IMR-90 (cell line): ENCODE results near the gene GRK5.

Experiments used
- BHLHE40 ChIP-seq: fragments of 150-350 bp; IDR thresholded peaks from 2 replicates; pipeline ENCODE4 v1.6.1; 2016; ENCODE audit warnings: mild to moderate bottlenecking, low read depth, low read length
- CEBPB ChIP-seq: IDR thresholded peaks from 2 replicates; pipeline ENCODE4 v1.6.1; 2012; ENCODE audit warnings: low read depth, low read length, improper control_type of control experiment
- CTCF ChIP-seq: conservative IDR thresholded peaks from 2 replicates; pipeline ENCODE4 v1.5.1; 2012; ENCODE audit warnings: mild to moderate bottlenecking, low read depth, low read length, improper control_type of control experiment
- ELK1 ChIP-seq: fragments of 150-350 bp; IDR thresholded peaks from 2 replicates; pipeline ENCODE4 v1.6.1; 2016; ENCODE audit warnings: low read depth, mild to moderate bottlenecking, low read length, moderate library complexity, borderline replicate concordance
- FOS ChIP-seq: fragments of 150-350 bp; IDR thresholded peaks from 2 replicates; pipeline ENCODE4 v1.6.1; 2016; ENCODE audit warnings: low read depth, low read length
- MAFK ChIP-seq: IDR thresholded peaks from 2 replicates; pipeline ENCODE4 v1.6.1; 2012; ENCODE audit warnings: low read depth, low read length, improper control_type of control experiment
- MAZ ChIP-seq: IDR thresholded peaks from 2 replicates; pipeline ENCODE4 v1.6.1; 2012; ENCODE audit warnings: low read depth, mild to moderate bottlenecking, low read length, improper control_type of control experiment, moderate library complexity, borderline replicate concordance
- NFE2L2 ChIP-seq: fragments of 150-350 bp; IDR thresholded peaks from 2 replicates; pipeline ENCODE4 v1.6.1; 2016; ENCODE audit warnings: low read depth, mild to moderate bottlenecking, low read length
- POLR2A ChIP-seq: IDR thresholded peaks from 2 replicates; pipeline ENCODE4 v1.6.1; 2012; ENCODE audit warnings: mild to moderate bottlenecking, low read depth, low read length
- RAD21 ChIP-seq: IDR thresholded peaks from 2 replicates; pipeline ENCODE4 v1.6.1; 2012; ENCODE audit warnings: low read length, improper control_type of control experiment
- RCOR1 ChIP-seq: IDR thresholded peaks from 2 replicates; pipeline ENCODE4 v1.6.1; 2012; ENCODE audit warnings: mild to moderate bottlenecking, low read length, improper control_type of control experiment; ENCODE audit not compliant: insufficient replicate concordance
- USF2 ChIP-seq: fragments of 150-350 bp; IDR thresholded peaks from 2 replicates; pipeline ENCODE4 v1.6.1; 2017; ENCODE audit warnings: mild to moderate bottlenecking, antibody characterized with exemption, low read length, low read depth

- TF ChIP-seq CTCF (no peak), RCOR1 (no peak), FOS (no peak), NFE2L2 (no peak), POLR2A (no peak), MAZ (no peak), ELK1 (no peak), BHLHE40 (no peak), MAFK (no peak), RAD21 (no peak), USF2 (no peak), CEBPB (no peak)
Measured at GRCh38 chr10:119428789-119429188, 221.4 kb downstream of the GRK5 start.
